GM12873 (cell line): ENCODE measurements around the gene HSP90AA1.

ENCODE experiments used
- CTCF ChIP-seq: IDR thresholded peaks from 2 replicates; pipeline ENCODE4 v1.5.1; 2012; ENCODE audit warnings: low read depth, mild to moderate bottlenecking, moderate library complexity, low read length, control low read depth; ENCODE audit not compliant: insufficient read depth; ENCODE audit errors: missing control alignments

Gene HSP90AA1

DNA sequence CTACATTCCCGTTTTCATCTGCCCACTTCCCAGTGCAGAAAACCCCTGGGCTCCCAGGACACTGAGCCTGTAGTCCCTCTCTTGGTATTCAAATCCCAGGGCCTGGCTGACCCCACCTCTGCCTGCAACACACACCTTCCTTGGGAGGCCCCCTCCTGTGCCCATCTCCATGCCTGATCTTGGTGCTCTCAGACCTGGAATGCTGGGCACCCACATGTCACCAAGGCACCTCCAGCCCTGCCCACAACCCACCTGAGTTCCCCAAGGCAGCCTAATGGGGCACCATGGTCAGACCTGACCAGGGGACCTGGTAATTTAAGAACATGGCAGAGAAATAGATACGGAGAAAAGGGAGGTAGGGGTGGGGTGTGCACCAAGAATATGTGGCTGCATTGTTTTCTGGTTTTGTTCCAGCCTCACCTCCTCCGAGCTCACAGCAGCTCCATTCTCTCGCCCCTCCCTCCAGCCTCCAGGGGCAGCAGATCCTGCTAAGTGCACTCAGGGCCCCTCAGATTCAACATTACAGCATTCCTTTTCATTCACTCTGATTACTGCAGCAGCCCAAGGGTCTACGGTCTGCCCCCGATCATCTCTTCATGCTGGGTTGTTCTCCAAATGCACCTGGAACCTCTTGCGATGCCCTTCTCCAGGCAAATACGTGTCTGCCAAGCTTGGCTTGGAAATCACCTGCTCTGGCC is 9.2 kb upstream of the HSP90AA1 start:
- no peak for TF ChIP-seq CTCF

- no peak for TF ChIP-seq CTCF
Measured at GRCh38 chr14:102095231-102095870, 8.5 kb upstream of the HSP90AA1 start.

GRCh38 chr14:102094101-102094500 is 7.3 kb upstream of the HSP90AA1 start:
- TF ChIP-seq CTCF = no peak

DNA sequence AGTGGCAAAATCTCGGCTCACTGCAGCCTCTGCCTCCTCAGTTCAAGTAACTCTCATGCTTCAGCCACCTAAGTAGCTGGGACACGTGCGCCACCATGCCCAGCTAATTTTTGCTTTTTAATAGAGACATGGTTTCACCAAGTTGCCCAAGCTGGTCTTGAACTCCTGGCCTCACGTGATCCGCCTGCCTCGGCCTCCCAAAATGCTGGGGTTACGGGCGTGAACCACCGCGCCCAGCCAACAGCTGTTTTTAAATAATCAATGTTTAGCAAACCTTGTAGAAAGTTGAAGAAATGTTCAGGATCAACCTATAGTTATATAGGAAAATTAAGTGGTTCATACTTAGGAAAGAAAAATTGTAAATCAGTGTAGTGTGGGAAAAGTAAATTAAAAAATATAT is 6.0 kb upstream of the HSP90AA1 start:
- no peak for TF ChIP-seq CTCF

DNA sequence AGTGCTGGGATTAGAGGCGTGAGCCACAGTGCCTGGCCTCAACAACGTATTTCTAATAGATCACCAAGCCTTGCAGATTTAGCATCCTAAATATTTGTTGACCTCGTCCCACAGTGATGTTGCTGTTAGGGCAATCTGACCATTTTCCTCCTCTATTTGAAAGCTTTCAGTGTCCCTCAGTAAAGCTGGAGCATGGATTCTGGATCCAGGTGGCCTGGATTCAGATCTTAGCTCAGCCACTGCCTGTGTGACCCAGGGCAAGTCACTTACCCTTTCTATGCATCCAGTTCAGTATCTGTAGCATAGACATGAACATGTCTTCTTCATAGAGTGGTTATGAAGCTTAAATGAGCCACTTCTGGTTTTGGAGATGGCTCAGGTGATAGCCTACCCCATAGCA is 3.9 kb upstream of the HSP90AA1 start:
- TF ChIP-seq CTCF = no peak

DNA sequence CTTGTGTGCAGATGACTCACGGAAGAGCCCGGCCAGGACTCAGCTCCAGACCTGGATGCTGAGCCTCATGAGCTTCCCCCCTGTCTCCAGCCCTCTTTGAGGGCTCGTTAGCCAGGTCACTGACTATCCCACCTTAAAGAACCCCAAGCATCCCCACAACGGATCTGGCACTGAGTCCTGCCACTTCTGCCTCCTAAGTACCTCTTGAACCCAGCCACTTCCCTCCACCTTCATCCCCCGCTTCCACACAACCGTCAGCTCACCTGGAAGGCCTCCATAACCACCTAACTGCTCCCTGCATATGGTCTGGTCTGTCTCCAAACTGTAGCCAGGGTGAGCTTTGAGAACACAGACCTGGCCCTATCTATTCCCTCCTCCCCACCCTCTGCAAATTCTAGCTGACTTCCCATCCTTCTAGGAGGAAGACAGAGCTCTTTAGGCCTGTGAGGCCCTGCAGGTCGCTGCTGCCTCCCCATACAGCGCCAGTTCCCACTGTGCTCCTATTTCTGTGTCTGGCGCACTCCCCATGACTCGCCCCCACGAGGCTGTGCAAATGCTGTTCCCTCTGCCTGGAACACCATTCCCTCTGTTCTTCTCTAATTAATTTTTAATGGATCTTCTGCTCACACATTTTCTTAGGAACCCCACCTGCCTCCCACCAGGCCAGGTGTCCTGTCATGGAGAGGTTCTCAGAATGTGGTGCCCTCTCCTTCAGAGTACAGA is 2.9 kb upstream of the HSP90AA1 start:
- no peak for TF ChIP-seq CTCF
